Spleen (tissue), 7 donors: ENCODE results near the gene BRF1.

Source experiments
- POLR2A ChIP-seq, 3 donors: fragments of 450-650 bp; IDR thresholded peaks; one replicate each; pipeline ENCODE4 v1.5.1; 2017; ENCODE audit warnings: antibody characterized with exemption in 3 of 3, mild to moderate bottlenecking in 1 of 3
- POLR2AphosphoS5 ChIP-seq, 3 donors: sonication (generic); formaldehyde crosslinking; IDR thresholded peaks; one replicate each; pipeline ENCODE4 v1.5.1; 2017; ENCODE audit warnings: antibody characterized with exemption in 3 of 3
- TF ChIP-seq, protein P1 (sequence below), 11 experiments: fragments of 200-600 bp in 7 of 11; fragments of 450-650 bp in 4 of 11; sonication (generic) in 4 of 11; IDR thresholded peaks in 8 of 11; conservative IDR thresholded peaks in 3 of 11; 1 replicate in 7 of 11; 2 replicates in 4 of 11; pipeline versions ENCODE4 v1.4.0 to v1.8.0; 2016 to 2021; ENCODE audit warnings: antibody characterized with exemption in 11 of 11, inconsistent platforms in 4 of 11, mild to moderate bottlenecking in 1 of 11
- donor health status: DM: no; HTN: no; CAD: no; lungs with moderate emphysema.
- donor health status: DM: no; HTN: no; CAD: no.
- donor health status: DM: no; HTN: no; CAD: no.

DNA sequence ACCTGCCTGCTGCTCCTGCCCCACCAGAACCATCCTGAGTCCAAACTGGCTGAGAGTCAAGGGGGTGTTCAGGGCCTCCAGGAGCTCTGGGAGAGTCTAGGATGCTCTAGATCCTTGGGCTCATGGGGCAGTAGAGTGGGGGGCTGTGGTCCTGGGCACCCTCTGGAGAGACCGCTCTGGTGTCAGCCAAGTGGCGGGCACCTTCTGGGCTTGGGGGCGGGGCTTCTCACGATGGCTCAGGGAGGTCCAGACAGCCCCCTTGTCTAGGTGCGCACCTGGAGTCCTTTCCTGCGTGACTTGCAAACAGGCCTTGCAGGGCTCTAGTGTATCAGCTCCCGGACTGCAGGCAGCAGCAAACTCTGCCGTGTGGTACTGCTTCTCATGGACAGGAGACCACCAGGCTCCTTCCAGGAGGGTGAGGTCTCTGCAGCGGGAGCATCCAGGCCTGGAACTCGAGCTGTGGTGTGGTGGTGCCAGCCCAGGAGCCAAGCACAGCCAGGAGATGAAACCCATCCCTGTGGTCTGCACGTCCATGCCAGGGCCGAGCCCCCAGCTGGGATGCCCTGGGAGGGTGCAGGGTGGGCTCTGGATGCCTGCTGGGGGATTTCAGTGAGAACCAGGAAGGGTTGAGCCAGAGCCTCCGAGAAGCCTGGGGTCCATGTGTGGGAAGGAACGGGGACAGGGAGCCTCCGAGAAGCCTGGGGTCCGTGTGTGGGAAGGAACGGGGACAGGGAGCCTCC, 28.8 kb upstream of the BRF1 start:
- TF ChIP-seq POLR2A (IDR thresholded peaks at IDR 0.05), result no peak
- TF ChIP-seq, protein P1, sequence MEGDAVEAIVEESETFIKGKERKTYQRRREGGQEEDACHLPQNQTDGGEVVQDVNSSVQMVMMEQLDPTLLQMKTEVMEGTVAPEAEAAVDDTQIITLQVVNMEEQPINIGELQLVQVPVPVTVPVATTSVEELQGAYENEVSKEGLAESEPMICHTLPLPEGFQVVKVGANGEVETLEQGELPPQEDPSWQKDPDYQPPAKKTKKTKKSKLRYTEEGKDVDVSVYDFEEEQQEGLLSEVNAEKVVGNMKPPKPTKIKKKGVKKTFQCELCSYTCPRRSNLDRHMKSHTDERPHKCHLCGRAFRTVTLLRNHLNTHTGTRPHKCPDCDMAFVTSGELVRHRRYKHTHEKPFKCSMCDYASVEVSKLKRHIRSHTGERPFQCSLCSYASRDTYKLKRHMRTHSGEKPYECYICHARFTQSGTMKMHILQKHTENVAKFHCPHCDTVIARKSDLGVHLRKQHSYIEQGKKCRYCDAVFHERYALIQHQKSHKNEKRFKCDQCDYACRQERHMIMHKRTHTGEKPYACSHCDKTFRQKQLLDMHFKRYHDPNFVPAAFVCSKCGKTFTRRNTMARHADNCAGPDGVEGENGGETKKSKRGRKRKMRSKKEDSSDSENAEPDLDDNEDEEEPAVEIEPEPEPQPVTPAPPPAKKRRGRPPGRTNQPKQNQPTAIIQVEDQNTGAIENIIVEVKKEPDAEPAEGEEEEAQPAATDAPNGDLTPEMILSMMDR (IDR thresholded peaks at IDR 0.05 in 8 of 11, conservative IDR thresholded peaks at IDR 0.05 in 3 of 11), result no peak
- TF ChIP-seq POLR2AphosphoS5 (IDR thresholded peaks at IDR 0.05), result no peak
